SH-SY5Y (cell line): ENCODE results near the gene RAD51B.

Source experiments
- GATA2 ChIP-seq: IDR thresholded peaks from 2 replicates; pipeline ENCODE4 v1.6.1; 2011; ENCODE audit warnings: mild to moderate bottlenecking, low read depth, low read length
- GATA3 ChIP-seq: IDR thresholded peaks from 2 replicates; pipeline ENCODE4 v1.6.1; 2011; ENCODE audit warnings: low read depth, mild to moderate bottlenecking, low read length, moderate library complexity

GRCh38 chr14:68606644-68607043 lies 787.1 kb downstream of the RAD51B start:
- TF ChIP-seq GATA3 (no peak), GATA2 (no peak)
